NCI-H226 (cell line): Measurements from ENCODE around the gene CACNB1.
"Not testable (repeated sequence)": the region's sequence is repeated elsewhere in the genome, so short reads cannot be mapped to it uniquely, and the experiment has no call there.

Experiments used
- DNase-seq: peaks from one replicate; pipeline ENCODE4 v3.0.0-alpha.2; 2015

The CACNB1 gene

DNA sequence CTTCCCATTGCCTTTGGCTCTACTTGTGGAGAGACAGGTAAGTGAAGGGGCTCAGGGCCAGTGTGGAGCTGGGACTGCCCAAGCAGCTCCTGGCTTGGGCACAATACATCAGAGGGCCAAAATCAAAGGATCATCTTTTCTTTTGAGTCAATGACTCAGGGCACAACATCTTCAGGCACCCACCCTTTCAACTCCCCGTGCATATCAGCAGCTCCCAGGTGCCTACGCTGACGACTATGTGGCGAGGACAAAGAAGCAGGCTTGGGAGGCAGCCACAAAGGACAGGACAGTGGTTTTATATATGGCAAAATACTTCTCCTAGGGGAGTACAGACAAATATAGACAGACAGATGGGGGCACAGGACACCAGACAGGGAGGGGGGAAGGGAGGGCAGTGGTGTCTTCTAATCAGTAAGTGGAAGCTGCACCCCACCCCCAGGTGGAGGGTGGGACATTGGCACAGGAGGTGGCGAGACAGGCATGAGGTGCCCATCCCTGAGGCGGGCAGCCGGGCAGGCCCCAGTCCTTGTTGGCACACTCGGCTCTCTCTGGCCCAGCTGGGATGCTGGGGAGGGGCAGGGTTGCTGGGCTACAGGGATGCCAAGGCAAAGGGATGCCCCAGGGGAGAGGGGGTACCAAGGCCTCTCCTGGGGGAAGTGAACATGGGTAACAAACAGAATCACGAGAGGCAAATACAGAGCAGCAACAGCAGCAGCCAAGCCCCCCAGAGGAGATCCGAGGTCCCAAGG, 23.8 kb downstream of the CACNB1 start:
- no peak for DNase-seq

DNA sequence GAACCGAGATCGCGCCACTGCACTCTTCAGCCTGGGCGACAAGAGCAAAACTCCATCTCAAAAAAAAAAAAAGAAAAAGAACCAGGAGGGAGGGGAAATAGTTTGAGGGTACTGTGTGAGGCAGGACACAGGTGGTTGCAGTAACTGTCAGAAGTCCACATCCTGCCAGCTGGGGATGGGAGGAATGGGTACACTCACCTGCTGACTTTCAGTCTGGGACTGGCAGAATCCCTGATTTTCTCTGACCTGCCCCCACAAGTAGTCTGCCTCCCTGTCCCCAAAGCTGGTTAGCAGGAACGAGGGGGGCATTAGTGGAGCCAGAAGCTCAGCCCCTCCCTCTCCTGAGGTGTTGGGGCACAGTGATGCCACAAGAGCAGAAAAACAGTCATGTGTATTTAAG, 24.4 kb downstream of the CACNB1 start:
- DNase-seq, result no peak

DNA sequence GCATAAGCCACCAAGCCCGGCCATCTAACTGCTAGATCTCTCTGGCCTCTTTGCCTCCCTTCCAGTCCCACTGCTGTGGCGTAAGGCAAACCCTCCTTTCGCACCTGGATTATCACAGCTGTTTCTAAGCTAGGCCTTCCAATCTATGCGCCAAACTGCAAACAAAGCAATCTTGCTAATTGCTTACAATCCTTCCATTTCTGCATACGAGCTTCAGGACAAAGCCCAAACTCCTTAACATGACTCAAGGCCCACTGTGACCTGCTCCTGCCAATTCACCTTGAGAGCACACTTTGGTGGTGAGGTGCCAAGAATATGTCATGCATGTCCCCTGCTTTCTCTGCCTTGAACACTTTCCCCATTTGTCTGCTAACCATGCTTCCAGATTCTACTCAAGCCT, 25.5 kb downstream of the CACNB1 start:
- no peak for DNase-seq

DNA sequence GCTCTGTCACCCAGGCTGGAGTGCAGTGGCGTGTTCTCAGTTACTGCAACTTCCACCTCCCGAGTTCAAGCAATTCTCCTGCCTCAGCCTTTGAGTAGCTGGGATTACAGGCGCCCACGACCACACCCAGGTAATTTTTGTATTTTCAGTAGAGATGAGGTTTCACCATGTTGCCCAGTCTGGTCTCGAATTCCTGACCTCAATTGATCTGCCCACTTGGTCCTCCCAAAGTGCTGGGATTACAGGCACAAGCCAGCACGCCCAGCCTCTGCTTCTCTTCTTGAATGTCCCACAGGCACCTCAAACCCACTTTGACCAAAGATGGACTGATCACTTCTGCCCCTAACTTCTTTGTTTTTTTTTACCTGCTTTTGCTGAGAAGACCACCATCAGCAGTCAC, 26.9 kb downstream of the CACNB1 start:
- no peak for DNase-seq

DNA sequence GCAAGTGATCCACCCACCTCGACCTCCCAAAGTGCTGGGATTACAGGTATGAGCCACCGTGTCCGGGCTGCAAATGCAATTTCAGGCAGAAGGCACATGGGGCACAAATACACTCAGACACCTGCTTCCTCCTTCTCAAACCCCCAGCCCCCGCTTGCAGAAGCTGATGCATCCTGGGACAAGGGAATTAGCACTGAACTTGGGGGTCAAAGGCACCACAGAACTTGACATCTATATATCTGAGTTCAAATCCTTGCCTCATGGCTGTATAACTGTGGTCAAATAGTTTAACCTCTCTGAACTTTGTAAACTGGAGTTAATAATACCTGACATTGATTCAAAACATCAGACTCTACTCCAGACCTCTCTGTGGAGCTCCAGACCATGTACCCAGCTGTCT, 27.4 kb downstream of the CACNB1 start:
- DNase-seq, result no peak

DNA sequence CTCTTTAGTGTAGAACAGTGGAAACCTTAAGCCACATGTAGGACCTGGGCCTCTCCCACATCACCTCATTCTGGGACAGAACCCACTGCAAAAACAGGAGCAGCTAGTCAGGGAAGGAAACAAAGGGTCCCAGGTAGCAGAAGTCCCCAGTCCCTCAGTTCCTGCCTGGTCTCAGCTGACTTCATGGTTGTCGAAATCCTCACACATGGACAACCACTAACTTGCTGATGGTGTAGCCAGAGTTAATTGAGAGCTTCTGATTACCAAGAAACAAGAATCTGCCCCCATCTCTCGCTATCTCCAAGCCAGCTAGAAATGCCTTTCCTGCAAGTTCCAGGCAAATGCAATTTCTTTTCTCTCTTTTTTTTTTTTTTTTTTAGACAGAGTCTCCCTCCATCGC, 28.0 kb downstream of the CACNB1 start:
- no peak for DNase-seq

DNA sequence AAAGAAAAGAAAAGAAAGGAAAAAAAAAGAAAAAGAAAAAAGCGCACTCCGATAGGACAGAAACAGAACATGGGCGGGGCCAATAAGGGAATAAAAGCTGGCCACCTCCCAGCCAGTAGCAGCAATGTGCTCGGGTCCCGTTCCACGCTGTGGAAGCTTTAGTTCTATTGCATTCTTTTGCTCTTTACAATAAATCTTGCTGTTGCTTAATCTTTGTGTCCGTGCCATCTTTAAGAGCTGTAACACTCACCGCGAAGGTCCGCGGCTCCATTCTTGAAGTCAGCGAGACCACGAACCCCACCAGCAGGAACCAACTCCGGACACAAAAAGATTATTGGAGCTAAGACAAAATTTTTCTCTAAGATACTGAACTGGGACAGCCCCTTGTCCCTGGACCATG, 28.4 kb downstream of the CACNB1 start:
- DNase-seq, result no peak

DNA sequence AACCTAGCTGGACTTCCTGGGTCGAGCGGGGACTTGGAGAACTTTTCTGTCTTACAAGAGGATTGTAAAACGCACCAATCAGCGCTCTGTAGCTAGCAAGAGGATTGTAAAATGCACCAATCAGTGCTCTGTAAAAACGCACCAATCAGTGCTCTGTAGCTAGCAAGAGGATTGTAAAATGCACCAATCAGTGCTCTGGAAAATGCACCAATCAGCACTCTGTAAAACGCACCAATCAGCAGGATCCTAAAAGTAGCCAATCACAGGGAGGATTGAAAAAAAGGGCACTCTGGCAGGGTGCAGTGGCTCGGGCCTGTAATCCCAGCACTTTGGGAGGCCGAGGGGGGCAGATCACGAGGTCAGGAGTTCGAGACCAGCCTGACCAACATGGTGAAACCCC, 29.0 kb downstream of the CACNB1 start:
- DNase-seq, result not testable (repeated sequence)

DNA sequence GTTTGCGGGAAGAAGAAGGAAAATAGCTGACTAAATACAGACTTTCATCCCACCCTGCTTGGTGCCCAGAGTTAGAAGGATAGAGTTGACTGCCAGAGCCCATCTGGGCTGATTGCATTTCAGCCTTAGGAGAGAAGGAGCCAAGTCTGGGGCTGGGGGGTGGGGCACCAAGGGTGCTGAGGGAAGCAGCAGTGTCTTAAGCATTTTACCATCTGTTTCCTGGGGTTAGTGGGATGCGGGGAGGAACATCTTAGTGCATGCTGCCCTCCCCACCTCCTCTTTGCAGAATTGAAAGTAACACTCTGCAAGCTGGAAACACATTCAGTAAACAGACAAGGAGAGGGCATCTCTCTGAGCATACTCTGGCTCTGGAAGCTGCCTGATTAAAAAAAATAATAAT, 30.0 kb downstream of the CACNB1 start:
- no peak for DNase-seq

DNA sequence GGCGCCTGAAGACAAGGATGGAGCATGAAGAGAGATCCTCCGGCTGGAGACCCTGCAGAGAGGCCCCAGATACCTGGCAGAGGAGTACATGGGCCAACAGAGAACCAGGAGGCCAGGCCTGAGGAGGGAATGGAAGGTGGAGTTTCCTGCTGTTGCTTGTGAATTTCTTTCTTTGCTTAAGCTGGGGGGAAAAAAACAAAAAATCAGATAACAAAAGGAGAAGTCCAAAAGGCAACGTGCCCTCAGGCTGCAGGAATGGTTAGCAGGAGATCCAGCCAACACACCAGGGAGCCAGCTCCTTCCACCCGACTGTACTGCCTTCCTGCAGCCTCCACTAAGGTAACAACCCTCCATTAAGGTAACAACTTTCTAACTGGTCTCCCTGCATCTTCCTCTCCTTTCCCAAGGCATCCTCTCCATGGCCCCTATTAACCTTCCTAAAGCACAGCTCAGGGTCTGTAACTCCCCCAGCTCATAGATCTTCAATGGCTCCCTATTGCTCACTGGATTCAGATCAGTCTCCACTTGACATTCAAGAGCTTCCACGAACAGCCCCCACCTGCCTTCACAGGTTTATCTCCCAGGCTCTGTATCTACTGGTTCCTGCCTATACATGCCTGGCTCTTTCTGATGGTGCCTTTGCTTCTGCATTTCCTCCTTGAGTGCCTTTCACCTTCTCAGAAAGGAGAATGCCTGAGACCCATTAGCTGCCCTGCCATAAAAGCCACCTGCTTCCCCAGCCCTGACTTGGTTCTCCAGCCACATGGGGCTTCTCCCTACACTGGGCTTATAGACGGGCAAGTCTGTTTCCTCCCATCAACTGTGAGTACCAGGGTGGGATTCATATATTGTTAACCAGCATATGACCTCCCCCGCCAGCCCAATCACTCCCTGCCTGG, 30.8 kb downstream of the CACNB1 start:
- no peak for DNase-seq

DNA sequence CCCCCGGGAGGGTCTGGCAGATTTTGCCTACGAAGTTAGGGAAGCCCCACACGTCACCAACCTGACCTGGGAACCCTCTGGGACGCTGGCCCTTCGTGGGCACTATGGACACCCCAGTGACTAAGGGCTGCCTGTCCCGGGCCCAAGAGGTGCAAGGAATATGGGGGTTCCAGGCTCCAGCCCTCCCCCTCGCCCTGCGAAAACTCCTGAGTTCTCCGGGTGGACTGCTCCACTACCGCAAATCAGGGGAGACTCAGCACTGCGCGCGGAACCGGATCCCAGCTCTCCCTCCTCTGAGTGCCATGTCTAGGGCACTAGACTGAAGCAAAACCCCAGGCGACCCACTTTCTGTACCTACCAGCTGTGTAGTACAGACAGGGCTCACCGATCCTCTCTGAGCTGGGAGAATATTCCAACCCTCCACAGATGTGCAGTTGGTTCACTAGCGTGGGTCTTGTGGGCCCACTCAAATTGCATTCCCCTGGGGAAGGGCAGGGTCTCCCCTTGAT, 31.6 kb downstream of the CACNB1 start, which contains the start of gene ARL5C:
TSS of gene ARL5C (minus strand) at position 321 of the 509 bp plus-strand sequence. CDS start 401 bp downstream, outside the sequence.
- DNase-seq, result no peak

DNA sequence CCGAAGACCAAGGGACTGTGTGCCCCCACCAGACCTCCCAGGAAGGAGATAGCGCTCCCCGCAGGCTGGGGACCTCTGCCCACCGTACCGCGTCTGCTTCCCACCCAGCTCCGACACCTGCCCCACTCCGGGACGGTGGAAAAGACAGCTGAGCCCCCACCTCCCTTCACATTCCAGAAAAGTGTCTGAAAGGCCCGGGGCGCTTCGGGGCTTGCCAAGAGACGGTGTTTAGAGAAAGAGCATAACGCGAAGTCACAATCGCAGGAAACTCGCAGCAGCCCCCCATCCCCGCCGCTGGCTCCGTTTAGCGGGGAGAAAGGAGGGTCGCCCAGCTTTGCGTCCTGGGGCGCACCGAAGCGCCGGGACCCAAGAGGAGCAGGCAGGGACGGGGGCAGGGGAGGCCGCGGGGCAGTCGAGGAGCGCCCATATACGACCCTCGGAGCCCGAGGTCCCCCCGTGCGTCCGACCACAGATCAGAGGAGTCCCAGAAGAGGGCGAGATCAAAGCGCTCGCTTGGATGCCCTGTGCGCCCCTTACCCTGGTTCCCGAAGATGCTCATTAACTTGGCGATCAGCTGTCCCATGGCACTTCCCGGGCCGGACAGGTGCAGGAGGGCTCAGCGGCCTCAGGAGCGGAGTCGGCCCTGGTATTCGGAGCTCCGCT, 32.2 kb downstream of the CACNB1 start:
- no peak for DNase-seq

DNA sequence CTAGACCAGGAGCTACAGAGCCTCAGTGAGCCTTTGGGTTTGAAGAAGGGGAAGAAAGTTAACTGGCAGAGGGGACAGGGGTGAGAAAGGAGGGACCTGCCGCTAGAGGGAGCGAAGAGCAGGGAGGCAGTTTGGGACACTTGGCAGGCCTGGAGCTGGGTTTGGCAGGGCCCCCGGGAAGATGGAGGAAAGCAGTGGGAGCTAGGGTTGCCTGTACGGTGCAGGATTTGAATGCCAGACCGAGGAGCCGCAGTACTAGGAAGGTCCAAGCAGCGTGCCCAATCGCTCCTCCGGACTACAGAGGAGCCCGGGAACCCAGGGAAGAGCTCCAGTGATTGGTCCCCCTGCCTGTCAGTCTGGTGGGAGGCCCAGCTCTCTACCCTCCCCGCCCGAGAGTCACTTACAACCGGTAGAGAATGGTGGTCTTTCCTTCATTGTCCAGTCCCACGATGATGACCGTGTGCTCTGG, 32.8 kb downstream of the CACNB1 start:
- peak; percentile 71 for DNase-seq

DNA sequence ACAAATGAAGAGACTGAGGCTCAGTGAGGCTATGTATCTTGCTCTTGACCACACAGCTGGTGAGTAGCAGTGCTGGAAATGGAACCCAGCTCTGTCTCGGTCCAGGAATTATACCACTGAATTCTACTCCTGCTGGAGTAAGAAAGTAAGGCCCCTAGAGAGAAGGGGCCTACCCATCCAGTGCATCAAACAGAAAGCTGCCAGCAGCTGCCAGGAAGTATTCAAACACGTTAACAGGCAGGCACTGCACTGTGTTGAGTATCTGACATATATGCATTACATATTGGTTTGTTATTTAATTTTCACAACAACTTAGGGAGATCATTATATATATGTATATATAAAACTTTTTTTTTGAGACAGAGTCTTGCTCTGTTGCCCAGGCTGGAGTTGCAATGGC, 35.5 kb downstream of the CACNB1 start:
- no peak for DNase-seq

DNA sequence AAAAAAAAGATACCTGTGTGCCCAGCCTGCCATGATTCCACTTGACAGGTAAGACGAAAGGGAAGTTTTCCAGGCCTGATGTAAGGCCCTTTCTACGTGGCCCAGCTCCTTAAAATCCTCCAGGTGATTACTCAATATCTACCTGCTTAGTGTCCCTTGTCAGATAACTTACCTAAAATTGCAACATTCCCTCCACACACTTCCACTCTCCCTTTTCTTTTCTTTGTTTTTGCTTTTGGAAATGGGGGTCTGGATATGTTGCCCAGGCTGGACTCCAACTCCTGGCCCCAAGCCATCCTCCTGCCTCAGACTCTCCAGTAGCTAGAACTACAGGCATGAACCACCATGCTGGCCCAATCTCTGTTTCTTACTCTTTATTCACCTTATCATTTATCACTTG, 38.8 kb downstream of the CACNB1 start:
- no peak for DNase-seq

DNA sequence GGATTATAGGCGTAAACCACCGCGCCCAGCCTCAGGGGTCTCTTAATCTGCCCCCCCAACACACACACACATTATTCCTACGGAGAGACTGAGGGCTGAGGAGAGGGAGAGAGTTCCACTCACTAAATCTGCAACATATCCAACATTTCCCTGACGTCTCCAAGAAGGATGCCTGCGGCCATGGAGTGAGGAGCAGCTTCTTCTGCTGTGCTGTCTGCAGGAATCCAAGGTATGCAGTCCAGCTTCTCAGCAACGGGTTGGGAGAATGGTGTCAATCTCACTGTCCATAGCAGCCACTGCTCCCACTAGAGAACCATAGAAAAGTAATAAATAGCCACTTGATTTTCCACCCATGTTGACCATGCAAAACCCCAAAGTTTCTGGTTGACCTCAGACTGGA, 41.0 kb downstream of the CACNB1 start:
- no peak for DNase-seq

DNA sequence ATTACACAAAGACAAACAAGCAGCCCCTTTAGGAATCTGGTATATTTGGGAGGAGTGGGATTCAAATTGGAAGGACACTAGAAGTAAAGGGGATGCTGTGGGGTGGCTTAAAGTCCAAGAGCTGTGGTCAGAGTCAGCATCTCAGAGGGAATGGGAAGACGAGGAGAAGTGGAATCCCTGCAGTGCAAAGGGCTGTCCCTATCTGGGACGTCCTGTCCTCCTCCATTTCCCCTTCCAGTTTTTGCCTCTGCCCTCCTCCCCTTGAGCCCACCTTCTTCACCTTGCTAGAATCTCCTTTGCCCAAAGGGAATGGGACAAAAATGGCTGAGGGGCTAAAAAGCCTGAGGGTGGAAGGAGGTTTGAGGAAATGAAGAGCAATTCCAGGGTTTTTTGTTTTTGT, 41.8 kb downstream of the CACNB1 start:
- DNase-seq, result no peak

DNA sequence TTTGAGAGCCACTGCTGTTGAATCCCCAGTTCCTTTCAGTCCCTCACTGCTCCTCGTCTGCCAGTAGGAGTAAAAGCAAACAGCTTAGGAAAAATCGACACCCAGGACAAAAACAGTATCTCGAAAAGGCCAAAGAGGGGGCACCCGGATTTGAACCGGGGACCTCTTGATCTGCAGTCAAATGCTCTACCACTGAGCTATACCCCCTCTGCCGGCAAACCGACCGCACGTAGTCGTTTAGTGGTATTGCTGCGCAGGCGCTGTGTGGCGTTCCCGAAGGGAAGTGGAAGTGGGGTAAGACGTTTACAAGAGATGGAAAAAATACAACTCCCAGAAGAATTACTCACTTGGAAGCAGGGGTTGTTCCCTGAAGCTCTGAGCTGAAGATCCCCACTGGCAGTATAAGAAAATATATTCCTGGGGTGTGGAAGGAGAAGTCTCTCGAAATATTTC, 43.8 kb downstream of the CACNB1 start:
- DNase-seq, result peak; percentile 76

DNA sequence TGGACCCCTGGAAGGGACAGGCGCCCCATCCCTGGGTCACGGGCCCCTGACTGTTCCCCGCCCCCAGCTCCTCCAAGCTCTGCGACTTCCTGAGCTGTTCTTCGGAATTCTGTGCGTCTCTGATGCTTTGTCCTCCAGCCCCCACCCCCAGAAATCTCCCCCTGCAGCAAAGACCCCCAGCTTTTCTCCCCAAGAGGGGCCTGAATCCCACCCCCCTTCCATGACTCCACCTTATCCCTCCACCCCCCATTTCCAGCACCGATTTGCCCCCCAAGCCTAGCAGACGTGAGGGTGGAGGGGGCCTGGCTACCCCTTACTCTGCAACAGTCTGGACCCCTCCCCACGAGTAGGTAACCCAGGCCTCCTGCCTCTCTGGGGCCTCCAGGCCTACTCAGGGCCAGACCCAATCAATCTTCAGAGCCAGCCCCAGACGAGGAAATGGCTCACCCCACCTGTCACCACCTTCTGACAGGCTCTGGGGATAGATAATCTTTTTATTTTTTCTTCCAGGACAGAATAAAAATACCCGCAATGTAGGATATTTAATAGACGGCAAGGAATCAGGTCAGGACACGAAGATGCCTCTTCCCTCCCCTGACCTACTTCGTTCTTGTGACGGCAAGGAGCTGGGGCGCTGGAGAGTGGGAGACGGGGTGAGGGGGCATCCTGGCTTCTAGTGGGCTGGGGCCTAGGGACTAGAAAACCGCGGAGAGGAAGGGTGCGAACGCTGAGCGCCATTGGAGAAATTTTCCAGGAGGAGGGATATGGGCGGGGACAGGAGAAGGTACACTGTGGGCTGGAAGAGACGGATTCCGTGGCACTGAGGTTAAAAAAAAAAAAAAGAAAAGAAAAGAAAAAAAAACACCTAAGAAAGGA, 45.3 kb downstream of the CACNB1 start:
- DNase-seq, result peak; percentile 42

DNA sequence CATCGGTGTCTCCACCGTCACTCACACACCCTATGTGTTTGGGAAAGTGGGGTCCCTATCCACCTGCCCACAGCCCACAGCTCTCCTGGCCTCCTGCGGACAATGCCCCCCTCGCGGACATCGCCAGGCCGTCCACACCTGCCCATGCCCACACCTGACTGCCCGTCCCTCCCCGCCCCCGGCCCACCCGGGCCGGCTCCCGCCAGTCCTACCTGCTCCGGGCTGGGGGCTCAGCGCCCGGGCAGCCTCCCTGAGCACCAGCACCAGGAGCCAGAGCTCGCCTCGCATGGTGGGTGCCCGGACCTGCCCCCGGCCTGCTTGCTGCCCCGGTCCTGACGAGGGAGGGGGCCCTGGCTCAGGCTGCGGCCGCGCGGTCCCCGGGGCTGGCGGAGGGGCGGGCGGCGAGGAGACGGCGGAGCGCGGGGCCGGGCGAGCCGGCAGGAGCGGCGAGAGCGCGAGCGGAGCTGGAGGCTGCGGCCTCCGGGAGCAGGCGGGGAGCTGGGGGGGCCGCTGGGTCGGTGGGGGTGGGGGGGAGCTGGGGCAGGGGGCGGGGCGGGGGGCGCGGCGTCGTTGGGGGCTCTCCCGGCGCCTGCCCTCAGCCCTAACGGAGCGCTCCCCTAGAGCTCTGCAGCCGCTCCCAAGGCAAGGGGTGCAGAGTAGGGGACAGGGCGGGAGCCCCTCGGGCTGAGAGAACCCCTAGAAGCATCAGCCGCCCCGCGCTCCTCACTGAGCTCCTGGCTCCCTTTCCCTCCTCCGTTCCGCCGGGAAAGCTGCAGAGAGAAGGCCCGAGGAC, 46.1 kb downstream of the CACNB1 start, which contains the start of gene PLXDC1:
TSS of gene PLXDC1 (minus strand) at position 488 of the 793 bp plus-strand sequence. CDS start at position 288, 200 bp downstream.
- no peak for DNase-seq

DNA sequence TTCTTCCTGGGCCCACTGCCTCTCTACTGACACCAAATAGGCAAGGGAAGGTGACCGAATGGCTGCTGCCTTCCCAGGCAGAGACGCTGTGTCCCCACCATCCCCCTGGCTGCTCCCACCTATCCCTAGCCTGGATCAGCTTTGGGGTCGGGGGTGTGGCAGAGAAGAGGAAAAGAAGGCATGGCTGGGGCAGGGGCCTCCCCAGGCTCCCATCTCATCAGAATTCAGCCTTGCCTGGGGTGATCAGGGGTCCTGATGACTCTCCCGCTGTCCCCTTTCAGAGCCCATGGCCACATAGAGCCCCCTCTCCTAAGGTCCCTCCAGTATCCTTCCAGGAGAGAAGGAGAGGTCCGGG, 46.7 kb downstream of the CACNB1 start:
- DNase-seq, result no peak
